BE2C (cell line): ENCODE data around the gene PRR5.
A peak's percentile ranks its signal among the peaks of the same experiment; 100 is the strongest.

Experiments used
- DNase-seq: peaks from one replicate; pipeline ENCODE4 v3.0.0-alpha.2; 2020
- H3K27me3 ChIP-seq: fragments of 250-450 bp; sonication (Bioruptor Pico); 2 replicates; pipeline ENCODE4 v1.5.1; 2020; ENCODE audit warnings: mild to moderate bottlenecking
- H3K36me3 ChIP-seq: fragments of 250-450 bp; sonication (Bioruptor Pico); 2 replicates; pipeline ENCODE4 v1.5.1; 2020; ENCODE audit warnings: mild to moderate bottlenecking
- H3K4me1 ChIP-seq: fragments of 250-450 bp; sonication (Bioruptor Pico); 2 replicates; pipeline ENCODE4 v1.5.1; 2020
- H3K4me3 ChIP-seq: 2 replicates; pipeline ENCODE4 v1.5.1; 2011; ENCODE audit warnings: low read depth, low read length
- H3K9me3 ChIP-seq: fragments of 250-450 bp; sonication (Bioruptor Pico); 2 replicates; pipeline ENCODE4 v1.5.1; 2020
- TF ChIP-seq, protein P1 (sequence below): IDR thresholded peaks from 2 replicates; pipeline ENCODE4 v1.5.1; 2012; ENCODE audit warnings: mild to moderate bottlenecking, low read depth, low read length

The PRR5 gene

GRCh38 chr22:44689915-44690524 is 12.0 kb upstream of the PRR5 start:
- Histone ChIP-seq H3K36me3 (no peaks in the 10 kb centered on the region), H3K4me3 (no peak overlapping the region), H3K4me1 (peaks cover 5% of the 10 kb centered on the region), H3K27me3 (no peaks in the 10 kb centered on the region), H3K9me3 (no peaks in the 10 kb centered on the region)
- no peak for DNase-seq
- TF ChIP-seq, protein P1, sequence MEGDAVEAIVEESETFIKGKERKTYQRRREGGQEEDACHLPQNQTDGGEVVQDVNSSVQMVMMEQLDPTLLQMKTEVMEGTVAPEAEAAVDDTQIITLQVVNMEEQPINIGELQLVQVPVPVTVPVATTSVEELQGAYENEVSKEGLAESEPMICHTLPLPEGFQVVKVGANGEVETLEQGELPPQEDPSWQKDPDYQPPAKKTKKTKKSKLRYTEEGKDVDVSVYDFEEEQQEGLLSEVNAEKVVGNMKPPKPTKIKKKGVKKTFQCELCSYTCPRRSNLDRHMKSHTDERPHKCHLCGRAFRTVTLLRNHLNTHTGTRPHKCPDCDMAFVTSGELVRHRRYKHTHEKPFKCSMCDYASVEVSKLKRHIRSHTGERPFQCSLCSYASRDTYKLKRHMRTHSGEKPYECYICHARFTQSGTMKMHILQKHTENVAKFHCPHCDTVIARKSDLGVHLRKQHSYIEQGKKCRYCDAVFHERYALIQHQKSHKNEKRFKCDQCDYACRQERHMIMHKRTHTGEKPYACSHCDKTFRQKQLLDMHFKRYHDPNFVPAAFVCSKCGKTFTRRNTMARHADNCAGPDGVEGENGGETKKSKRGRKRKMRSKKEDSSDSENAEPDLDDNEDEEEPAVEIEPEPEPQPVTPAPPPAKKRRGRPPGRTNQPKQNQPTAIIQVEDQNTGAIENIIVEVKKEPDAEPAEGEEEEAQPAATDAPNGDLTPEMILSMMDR, result no peak

DNA sequence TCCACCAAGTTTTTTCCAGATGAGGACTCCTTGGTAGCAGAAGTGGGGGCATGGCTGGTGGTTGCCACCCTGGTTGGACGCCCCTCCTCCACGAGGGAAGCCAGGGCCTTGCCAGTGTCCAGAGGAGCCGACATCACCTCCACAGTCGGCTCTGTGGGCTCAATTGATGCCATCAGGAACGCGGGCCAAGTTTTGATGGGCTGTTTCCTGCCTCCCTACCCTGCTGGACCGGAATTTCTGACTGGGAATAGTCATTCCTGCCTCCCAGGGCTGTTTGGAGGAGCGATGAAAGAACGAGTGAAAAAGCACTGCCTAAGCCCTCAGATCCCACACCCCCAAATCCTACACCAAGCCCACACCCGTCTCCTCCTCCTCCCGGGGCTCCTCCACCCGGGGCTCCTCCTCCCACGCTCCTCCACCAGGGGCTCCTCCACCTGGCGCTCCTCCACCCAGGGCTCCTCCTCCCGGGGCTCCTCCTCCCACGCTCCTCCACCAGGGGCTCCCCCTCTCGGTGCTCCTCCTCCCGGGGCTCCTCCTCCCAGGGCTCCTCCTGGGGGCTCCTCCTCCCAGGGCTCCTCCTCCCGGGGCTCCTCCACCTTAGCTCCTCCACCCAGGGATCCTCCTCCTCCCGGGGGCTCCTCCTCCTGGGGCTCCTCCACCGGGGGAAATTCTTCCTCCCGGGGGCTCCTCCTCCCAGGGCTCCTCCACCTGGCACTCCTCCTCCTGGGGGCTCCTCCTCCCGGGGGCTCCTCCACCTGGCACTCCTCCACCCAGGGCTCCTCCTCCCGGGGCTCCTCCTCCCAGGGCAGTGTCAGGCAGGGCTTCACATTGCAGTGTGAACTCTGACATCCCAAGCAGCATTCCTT is 10.0 kb upstream of the PRR5 start:
- no peaks in the 10 kb centered on the region for H3K27me3 ChIP-seq
- H3K4me1 ChIP-seq, result no peaks in the 10 kb centered on the region
- no peaks in the 10 kb centered on the region for H3K36me3 ChIP-seq
- DNase-seq, result no peak
- H3K4me3 ChIP-seq, result no peak overlapping the region
- no peaks in the 10 kb centered on the region for H3K9me3 ChIP-seq
- TF ChIP-seq, protein P1, result no peak

- TF ChIP-seq, protein P1, result no peak
- Histone ChIP-seq H3K27me3 (no peaks in the 10 kb centered on the region), H3K9me3 (no peaks in the 10 kb centered on the region), H3K36me3 (no peaks in the 10 kb centered on the region), H3K4me1 (no peaks in the 10 kb centered on the region), H3K4me3 (no peak overlapping the region)
- no peak for DNase-seq
These were observed 9.4 kb upstream of the PRR5 start for GRCh38 chr22:44692662-44693007.

DNA sequence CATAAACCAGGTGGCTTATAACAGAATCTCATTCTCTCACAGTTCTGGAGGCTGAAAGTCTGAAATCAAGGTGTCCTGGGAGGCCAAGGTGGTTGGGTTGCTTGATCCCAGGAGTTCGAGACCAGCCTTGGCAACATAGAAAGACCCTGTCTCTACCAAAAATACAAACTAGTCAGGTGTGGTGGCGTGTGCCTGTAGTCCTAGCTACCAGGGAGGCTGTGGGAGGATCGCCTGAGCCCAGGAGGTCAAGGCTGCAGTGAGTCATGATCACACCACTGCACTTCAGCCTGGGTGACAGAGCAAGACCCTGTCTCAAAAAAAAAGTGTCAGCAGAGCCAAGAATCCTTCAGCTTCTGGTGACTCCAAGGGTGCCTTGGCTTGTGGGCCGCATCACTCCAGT is 8.9 kb upstream of the PRR5 start:
- TF ChIP-seq, protein P1, result no peak
- H3K4me3 ChIP-seq, result no peak overlapping the region
- no peaks in the 10 kb centered on the region for H3K36me3 ChIP-seq
- no peak for DNase-seq
- H3K9me3 ChIP-seq, result no peaks in the 10 kb centered on the region
- no peaks in the 10 kb centered on the region for H3K4me1 ChIP-seq
- H3K27me3 ChIP-seq, result no peaks in the 10 kb centered on the region

DNA sequence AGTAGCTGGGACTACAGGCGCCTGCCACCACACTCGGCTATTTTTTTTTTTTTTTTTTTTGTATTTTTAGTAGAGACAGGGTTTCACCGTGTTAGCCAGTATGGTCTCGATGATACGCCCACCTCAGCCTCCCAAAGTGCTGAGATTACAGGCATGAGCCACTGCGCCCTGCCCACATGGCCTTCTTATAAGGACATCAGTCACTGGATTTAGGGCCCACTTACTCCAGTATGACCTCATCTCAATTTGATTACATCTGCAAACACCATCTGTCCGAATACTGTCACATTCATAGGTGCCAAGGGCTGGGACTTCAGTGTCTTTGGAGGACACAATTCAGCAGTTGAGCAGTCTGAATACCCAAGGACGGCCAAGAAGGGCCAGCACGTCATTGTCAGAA is 8.2 kb upstream of the PRR5 start:
- no peaks in the 10 kb centered on the region for H3K36me3 ChIP-seq
- no peak for DNase-seq
- no peaks in the 10 kb centered on the region for H3K9me3 ChIP-seq
- no peaks in the 10 kb centered on the region for H3K4me1 ChIP-seq
- H3K27me3 ChIP-seq, result no peaks in the 10 kb centered on the region
- TF ChIP-seq, protein P1, result no peak
- H3K4me3 ChIP-seq, result no peak overlapping the region

DNA sequence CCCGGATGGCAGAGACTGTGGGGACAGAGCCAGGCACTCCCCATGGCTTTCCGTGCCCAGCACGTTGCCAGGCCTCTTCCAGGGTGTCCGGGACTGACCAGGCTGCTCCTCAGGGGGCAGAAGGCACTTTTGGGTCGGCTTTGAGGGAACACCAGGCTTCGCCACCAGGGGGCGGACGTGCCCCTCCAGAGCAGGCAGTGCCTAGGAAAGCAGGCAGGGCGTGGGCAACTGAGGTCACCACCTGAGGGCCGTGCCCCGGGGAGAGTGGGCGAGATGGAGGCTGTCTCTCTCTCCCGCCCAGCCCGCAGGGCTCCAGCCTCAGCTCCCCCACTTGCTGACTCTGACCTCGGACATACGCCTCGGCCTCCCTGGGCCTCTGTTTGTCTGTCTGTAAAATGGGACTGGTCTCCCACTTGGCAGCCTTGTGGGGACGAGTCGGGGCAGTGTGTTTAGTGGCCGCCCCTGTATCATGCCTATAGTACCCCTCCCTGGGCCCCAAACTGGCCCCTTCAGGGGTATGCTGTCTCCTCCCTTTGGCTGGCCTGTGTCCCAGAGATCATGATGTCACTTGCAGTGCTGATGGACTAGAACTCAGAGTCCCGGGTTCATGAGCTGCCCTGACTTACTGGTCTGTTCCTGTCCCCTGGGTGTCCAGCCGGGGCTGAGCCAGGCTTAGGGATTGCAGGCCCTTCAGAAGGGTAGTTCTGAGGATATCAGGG is 4.4 kb upstream of the PRR5 start:
- Histone ChIP-seq H3K4me3 (no peak overlapping the region), H3K36me3 (no peaks in the 10 kb centered on the region), H3K27me3 (peaks cover 5% of the 10 kb centered on the region), H3K4me1 (peaks cover 5% of the 10 kb centered on the region), H3K9me3 (no peaks in the 10 kb centered on the region)
- peak; percentile 87 for DNase-seq
- TF ChIP-seq, protein P1, result peak; percentile 94
